CD14-positive monocyte (primary cell): ENCODE measurements around the gene BEND2. TPM values are rescaled to one million over a fixed set of nuclear protein-coding genes. Genes with fewer than 3 reads are reported as not detected.

ENCODE experiments used
- DNase-seq, 3 donors: peaks; one replicate each; pipeline ENCODE4 v3.0.0-alpha.2; 2011 to 2022
- H2AFZ ChIP-seq: 2 replicates; pipeline ENCODE4 v1.6.0; 2012; ENCODE audit warnings: mild to moderate bottlenecking, low read depth, low read length, inconsistent platforms; ENCODE audit not compliant: insufficient read depth, poor library complexity, severe bottlenecking
- H3K27ac ChIP-seq, 2 donors: 1 replicate in 1 of 2; 2 replicates in 1 of 2; pipeline ENCODE4 v1.5.1; 2012 to 2013; ENCODE audit warnings: low read length in 2 of 2, control low read depth in 1 of 2, inconsistent platforms in 1 of 2, low read depth in 1 of 2, mild to moderate bottlenecking in 1 of 2
- H3K27me3 ChIP-seq, 2 donors: one replicate each; pipeline versions ENCODE4 v1.6.0 to v1.6.1; 2011 to 2013; ENCODE audit warnings: low read length in 2 of 2; ENCODE audit not compliant: control insufficient read depth in 2 of 2, insufficient read depth in 2 of 2
- H3K36me3 ChIP-seq, 2 donors: replicated peaks in 1 of 2; 1 replicate in 1 of 2; 2 replicates in 1 of 2; pipeline versions ENCODE4 v1.5.1 to v1.6.1; 2012 to 2013; ENCODE audit warnings: low read length in 2 of 2, control low read depth in 1 of 2, inconsistent platforms in 1 of 2, mild to moderate bottlenecking in 1 of 2; ENCODE audit not compliant: insufficient read depth in 2 of 2, control insufficient read depth in 1 of 2
- H3K4me1 ChIP-seq, 2 donors: 1 replicate in 1 of 2; 2 replicates in 1 of 2; pipeline versions ENCODE4 v1.5.1 to v1.6.1; 2012 to 2013; ENCODE audit warnings: low read length in 2 of 2, control low read depth in 1 of 2, inconsistent platforms in 1 of 2, mild to moderate bottlenecking in 1 of 2, moderate library complexity in 1 of 2; ENCODE audit not compliant: insufficient read depth in 2 of 2, control insufficient read depth in 1 of 2
- H3K4me2 ChIP-seq: replicated peaks from 2 replicates; pipeline ENCODE3; 2012; ENCODE audit warnings: low read length, moderate library complexity, mild to moderate bottlenecking; ENCODE audit not compliant: poor library complexity, severe bottlenecking; ENCODE audit errors: extremely low read depth
- H3K4me3 ChIP-seq, 3 experiments: fragments of 200-600 bp in 1 of 3; sonication (generic) in 1 of 3; replicated peaks in 1 of 3; 1 replicate in 2 of 3; 2 replicates in 1 of 3; pipeline ENCODE4 v1.5.1; 2011 to 2013; ENCODE audit warnings: low read length in 3 of 3, mild to moderate bottlenecking in 3 of 3, control low read depth in 2 of 3, low read depth in 2 of 3, inconsistent platforms in 1 of 3, moderate library complexity in 1 of 3
- H3K79me2 ChIP-seq: 2 replicates; pipeline ENCODE4 v1.6.0; 2012; ENCODE audit warnings: mild to moderate bottlenecking, control low read depth, inconsistent platforms, low read length, moderate library complexity; ENCODE audit not compliant: insufficient read depth
- H3K9ac ChIP-seq: 2 replicates; pipeline ENCODE4 v1.6.0; 2017; ENCODE audit warnings: low read length, mild to moderate bottlenecking; ENCODE audit not compliant: insufficient read depth, poor library complexity, severe bottlenecking
- H3K9me3 ChIP-seq, 2 donors: replicated peaks in 1 of 2; 1 replicate in 1 of 2; 2 replicates in 1 of 2; pipeline versions ENCODE4 v1.5.1 to v1.6.1; 2012 to 2013; ENCODE audit warnings: low read length in 2 of 2, control low read depth in 1 of 2; ENCODE audit not compliant: control insufficient read depth in 1 of 2, insufficient read depth in 1 of 2
- H4K20me1 ChIP-seq: 2 replicates; pipeline ENCODE4 v1.6.0; 2012; ENCODE audit warnings: mild to moderate bottlenecking, low read length, control low read depth, moderate library complexity; ENCODE audit not compliant: insufficient read depth
- H3K27ac Mint-ChIP-seq, 7 donors: one replicate each; pipeline ENCODE4 v1.8.0; 2020; ENCODE audit warnings: mild to moderate bottlenecking in 7 of 7, mixed read lengths in 7 of 7, moderate library complexity in 6 of 7, inconsistent platforms in 2 of 7
- H3K27me3 Mint-ChIP-seq, 3 donors: one replicate each; pipeline ENCODE4 v1.8.0; 2021 to 2022; ENCODE audit warnings: low read depth in 3 of 3, mild to moderate bottlenecking in 3 of 3, mixed read lengths in 3 of 3, moderate library complexity in 3 of 3, inconsistent platforms in 1 of 3
- H3K36me3 Mint-ChIP-seq, 2 donors: one replicate each; pipeline ENCODE4 v1.8.0; 2020; ENCODE audit warnings: mixed read lengths in 2 of 2, inconsistent platforms in 1 of 2, mild to moderate bottlenecking in 1 of 2
- H3K4me1 Mint-ChIP-seq: one replicate; pipeline ENCODE4 v1.8.0; 2020; ENCODE audit warnings: mild to moderate bottlenecking, mixed read lengths
- H3K4me3 Mint-ChIP-seq, 2 donors: one replicate each; pipeline ENCODE4 v1.8.0; 2020; ENCODE audit warnings: mild to moderate bottlenecking in 2 of 2, mixed read lengths in 2 of 2, moderate library complexity in 1 of 2
- H3K9me3 Mint-ChIP-seq, 7 donors: one replicate each; pipeline ENCODE4 v1.8.0; 2020 to 2022; ENCODE audit warnings: mixed read lengths in 7 of 7, mild to moderate bottlenecking in 6 of 7, moderate library complexity in 6 of 7, inconsistent platforms in 2 of 7
- CTCF ChIP-seq: fragments of 200-600 bp; IDR thresholded peaks from one replicate; pipeline ENCODE4 v1.8.0; 2022; ENCODE audit warnings: antibody characterized with exemption, mild to moderate bottlenecking
- WGBS: methylation state at CpG from one replicate; pipeline ENCODE4 v1.1.5; 2013; ENCODE audit warnings: missing lambda C conversion rate; ENCODE audit not compliant: insufficient coverage; 5-methylcytosine and 5-hydroxymethylcytosine counted together
- intact Hi-C, 2 donors: fragments of 100-400 bp; cut with micrococcal nuclease; formaldehyde crosslinking; loops; one replicate each; pipeline versions ENCODE4 v1.15.0 to v1.15.1; 2023
- polyA plus RNA-seq, 3 donors: library from polyadenylated mRNA; depleted of rRNA in 1 of 3; unstranded in 2 of 3; stranded (reverse) in 1 of 3; fragments of 300-500 nt in 2 of 3; fragments of >200 nt in 1 of 3; fragmentation: Illumina TruSeq in 2 of 3; gene quantifications; 1 replicate in 2 of 3; 2 replicates in 1 of 3; pipeline ENCODE4 v1.2.3, GENCODE V29; 2012 to 2021

BEND2 gene
- polyA plus RNA-seq, 3 donors, result 0.04 to 0.14 TPM; not detected in 1

GRCh38 chrX:18172970-18173369 lies 47.7 kb downstream of the BEND2 start:
- DNase-seq, result no peak
- peaks cover 1 to 9% (median 2%) of the 10 kb centered on the region in 3 donors for H3K27me3 Mint-ChIP-seq
- Histone ChIP-seq H3K4me1 (no peaks in the 10 kb centered on the region), H3K9ac (no peak overlapping the region), H3K4me3 (no peak overlapping the region), H3K27ac (no peak overlapping the region), H3K4me2 (no peak overlapping the region), H2AFZ (no peak overlapping the region), H3K36me3 (no peaks in the 10 kb centered on the region), H3K9me3 (no peaks in the 10 kb centered on the region), H3K79me2 (no peaks in the 10 kb centered on the region), H3K27me3 (no peaks in the 10 kb centered on the region), H4K20me1 (no peaks in the 10 kb centered on the region)
- no peaks in the 10 kb centered on the region for H3K4me1 Mint-ChIP-seq
- no peak overlapping the region for H3K27ac Mint-ChIP-seq
- no CpG with 5 or more reads among the region's 4 CpGs for WGBS
- no peak overlapping the region for H3K4me3 Mint-ChIP-seq
- intact Hi-C loops, result no loop called here
- TF ChIP-seq CTCF, result no peak
- H3K36me3 Mint-ChIP-seq, result no peaks in the 10 kb centered on the region
- no peaks in the 10 kb centered on the region for H3K9me3 Mint-ChIP-seq

- Mint-ChIP-seq H3K27ac (no peak overlapping the region), H3K4me3 (no peak overlapping the region), H3K36me3 (no peaks in the 10 kb centered on the region), H3K27me3 (peaks cover 1 to 10% (median 2%) of the 10 kb centered on the region in 3 donors), H3K4me1 (no peaks in the 10 kb centered on the region), H3K9me3 (no peaks in the 10 kb centered on the region)
- TF ChIP-seq CTCF, result no peak
- DNase-seq, result no peak
- no CpG with 5 or more reads among the region's 6 CpGs for WGBS
- Histone ChIP-seq H3K27me3 (no peaks in the 10 kb centered on the region), H3K4me1 (no peaks in the 10 kb centered on the region), H2AFZ (no peak overlapping the region), H3K9me3 (no peaks in the 10 kb centered on the region), H3K4me2 (no peak overlapping the region), H4K20me1 (no peaks in the 10 kb centered on the region), H3K27ac (no peak overlapping the region), H3K9ac (no peak overlapping the region), H3K4me3 (no peak overlapping the region), H3K36me3 (no peaks in the 10 kb centered on the region), H3K79me2 (no peaks in the 10 kb centered on the region)
- intact Hi-C loops, result no loop called here
These were observed 49.8 kb downstream of the BEND2 start for GRCh38 chrX:18170910-18171309.
